HepG2 (cell line): ENCODE results near the gene FOXK2. TPM values are rescaled to one million over a fixed set of nuclear protein-coding genes. Genes with fewer than 3 reads are reported as not detected.

Experiments used
- AKAP8 ChIP-seq: sonication (generic); formaldehyde crosslinking; IDR thresholded peaks from 2 replicates; pipeline ENCODE4 v1.5.1; 2020; ENCODE audit warnings: mild to moderate bottlenecking, missing genetic modification reagents
- ATF1 ChIP-seq: IDR thresholded peaks from 2 replicates; pipeline ENCODE4 v1.6.1; 2016; ENCODE audit warnings: mild to moderate bottlenecking, control low read depth
- ATF7 ChIP-seq, 2 experiments: fragments of 450-650 bp in 1 of 2; sonication (generic) in 1 of 2; formaldehyde crosslinking in 1 of 2; IDR thresholded peaks; 2 replicates each; pipeline versions ENCODE4 v1.4.0 to v1.6.1; 2016 to 2020; ENCODE audit warnings: antibody characterized with exemption in 1 of 2, mild to moderate bottlenecking in 1 of 2, missing genetic modification reagents in 1 of 2
- CBFB ChIP-seq: sonication (generic); formaldehyde crosslinking; IDR thresholded peaks from 2 replicates; pipeline ENCODE4 v1.4.0; 2020; ENCODE audit warnings: missing genetic modification reagents
- FOSL1 ChIP-seq: sonication (generic); formaldehyde crosslinking; IDR thresholded peaks from 2 replicates; pipeline ENCODE4 v1.9.0; 2021; ENCODE audit warnings: missing genetic modification reagents, borderline replicate concordance
- GATA4 ChIP-seq: sonication (generic); IDR thresholded peaks from 2 replicates; pipeline ENCODE4 v1.6.1; 2016; ENCODE audit warnings: antibody characterized with exemption, low read depth, borderline replicate concordance
- MEIS1 ChIP-seq: sonication (generic); formaldehyde crosslinking; IDR thresholded peaks from 2 replicates; pipeline ENCODE4 v1.9.0; 2021; ENCODE audit warnings: mild to moderate bottlenecking, missing genetic modification reagents, moderate library complexity, borderline replicate concordance
- PAX8 ChIP-seq: sonication (generic); formaldehyde crosslinking; IDR thresholded peaks from 2 replicates; pipeline ENCODE4 v1.8.0; 2022; ENCODE audit warnings: mild to moderate bottlenecking, missing genetic modification reagents, borderline replicate concordance
- RELA ChIP-seq: sonication (generic); formaldehyde crosslinking; IDR thresholded peaks from 2 replicates; pipeline ENCODE4 v1.4.0; 2020; ENCODE audit warnings: missing genetic modification reagents
- SCMH1 ChIP-seq: sonication (generic); formaldehyde crosslinking; IDR thresholded peaks from 2 replicates; pipeline ENCODE4 v1.9.0; 2021; ENCODE audit warnings: missing genetic modification reagents, mild to moderate bottlenecking, borderline replicate concordance
- ZFP90 ChIP-seq: sonication (generic); formaldehyde crosslinking; IDR thresholded peaks from 2 replicates; pipeline ENCODE4 v1.8.0; 2022; ENCODE audit warnings: missing genetic modification reagents, mild to moderate bottlenecking, inconsistent platforms, borderline replicate concordance
- ZMYM3 ChIP-seq: sonication (generic); formaldehyde crosslinking; IDR thresholded peaks from 2 replicates; pipeline ENCODE4 v1.5.1; 2020; ENCODE audit warnings: mild to moderate bottlenecking, missing genetic modification reagents
- ZNF280B ChIP-seq: sonication (generic); formaldehyde crosslinking; IDR thresholded peaks from 2 replicates; pipeline ENCODE4 v1.5.0; 2020; ENCODE audit warnings: missing genetic modification reagents, mild to moderate bottlenecking, borderline replicate concordance
- ZNF318 ChIP-seq: sonication (generic); formaldehyde crosslinking; IDR thresholded peaks from 2 replicates; pipeline ENCODE4 v1.4.0; 2020; ENCODE audit warnings: mild to moderate bottlenecking, missing genetic modification reagents
- ZNF333 ChIP-seq: sonication (generic); formaldehyde crosslinking; IDR thresholded peaks from 2 replicates; pipeline ENCODE4 v1.4.0; 2020; ENCODE audit warnings: mild to moderate bottlenecking, missing genetic modification reagents, borderline replicate concordance
- ZNF354B ChIP-seq: sonication (generic); formaldehyde crosslinking; IDR thresholded peaks from 2 replicates; pipeline ENCODE4 v1.8.0; 2022; ENCODE audit warnings: mild to moderate bottlenecking, missing genetic modification reagents
- ZNF746 ChIP-seq: sonication (generic); formaldehyde crosslinking; IDR thresholded peaks from 2 replicates; pipeline ENCODE4 v1.8.0; 2022; ENCODE audit warnings: mild to moderate bottlenecking, missing genetic modification reagents
- ZNF878 ChIP-seq: sonication (generic); formaldehyde crosslinking; IDR thresholded peaks from 2 replicates; pipeline ENCODE4 v1.8.1; 2023; ENCODE audit warnings: mild to moderate bottlenecking, missing genetic modification reagents, moderate library complexity
- polyA plus RNA-seq, 8 experiments: library from polyadenylated mRNA; depleted of rRNA in 3 of 8; stranded (reverse) in 7 of 8; unstranded in 1 of 8; fragments of >200 nt; fragmentation: Illumina TruSeq in 4 of 8; extraction: Trizol in 4 of 8; gene quantifications; 2 replicates each; pipeline versions ENCODE4 v1.2.1 to v1.2.3, GENCODE V29; 2011 to 2016; ENCODE audit warnings: low read depth in 4 of 8, missing spikeins in 1 of 8, mixed read lengths in 1 of 8; ENCODE audit not compliant: insufficient read depth in 1 of 8
- total RNA-seq, 5 experiments: library from RNA; depleted of rRNA; stranded (reverse); fragments of >200 nt; fragmentation: Illumina TruSeq; extraction: Trizol; gene quantifications; 2 replicates each; pipeline ENCODE4 v1.2.3, GENCODE V29; 2016; ENCODE audit warnings: low read depth in 1 of 5

FOXK2 gene
- total and polyA plus RNA-seq, 2 of the 13 experiments (the other 11 are each of a cell fraction or from before 2014, with no cell fraction given): 67.1 to 67.2 TPM

- TF ChIP-seq ZNF318 (CRISPR knock-in tag): peak; percentile 70; the same call in 1 of the 2 replicates
- TF ChIP-seq MEIS1: 0 out of 2 replicates have a peak, but pooled peaks have one; percentile 36
- no peak; the same call in none of the 2 replicates for TF ChIP-seq ZNF746
- TF ChIP-seq ATF7 (IDR thresholded peaks at IDR 0.05): no peak
- peak; percentile 81 for TF ChIP-seq ATF7 (CRISPR knock-in tag; IDR thresholded peaks at IDR 0.05)
- TF ChIP-seq ZFP90 (CRISPR knock-in tag): peak; percentile 70; the same call in 1 of the 2 replicates
- no peak for TF ChIP-seq CBFB (CRISPR knock-in tag)
- TF ChIP-seq FOSL1 (CRISPR knock-in tag): no peak
- TF ChIP-seq ATF1 (CRISPR knock-in tag): no peak
- TF ChIP-seq ZNF280B (CRISPR knock-in tag): peak; percentile 45; the same call in 1 of the 2 replicates
- TF ChIP-seq ZNF354B (CRISPR knock-in tag): no peak
- TF ChIP-seq SCMH1: no peak
- no peak for TF ChIP-seq RELA (CRISPR knock-in tag)
- no peak for TF ChIP-seq AKAP8 (CRISPR knock-in tag)
- peak; percentile 44; the same call in 1 of the 2 replicates for TF ChIP-seq ZNF878 (CRISPR knock-in tag)
- no peak for TF ChIP-seq GATA4
- TF ChIP-seq PAX8 (CRISPR knock-in tag): 0 out of 2 replicates have a peak, but pooled peaks have one; percentile 88
- peak; percentile 95 for TF ChIP-seq ZMYM3 (CRISPR knock-in tag)
- TF ChIP-seq ZNF333 (CRISPR knock-in tag): no peak
These were observed at the start of gene FOXK2 (continued) for GRCh38 chr17:82518826-82519810.
